ENCODE data around the gene USF2.

The USF2 gene

GRCh38 chr19:35247526-35248309 is 21.0 kb upstream of the USF2 start:
- no peak overlapping the region for H3K4me3 ChIP-seq (ENCODE audit: low read depth, low read length)
- no peak for DNase-seq (ENCODE audit: low read depth)
- TF ChIP-seq, protein P1, sequence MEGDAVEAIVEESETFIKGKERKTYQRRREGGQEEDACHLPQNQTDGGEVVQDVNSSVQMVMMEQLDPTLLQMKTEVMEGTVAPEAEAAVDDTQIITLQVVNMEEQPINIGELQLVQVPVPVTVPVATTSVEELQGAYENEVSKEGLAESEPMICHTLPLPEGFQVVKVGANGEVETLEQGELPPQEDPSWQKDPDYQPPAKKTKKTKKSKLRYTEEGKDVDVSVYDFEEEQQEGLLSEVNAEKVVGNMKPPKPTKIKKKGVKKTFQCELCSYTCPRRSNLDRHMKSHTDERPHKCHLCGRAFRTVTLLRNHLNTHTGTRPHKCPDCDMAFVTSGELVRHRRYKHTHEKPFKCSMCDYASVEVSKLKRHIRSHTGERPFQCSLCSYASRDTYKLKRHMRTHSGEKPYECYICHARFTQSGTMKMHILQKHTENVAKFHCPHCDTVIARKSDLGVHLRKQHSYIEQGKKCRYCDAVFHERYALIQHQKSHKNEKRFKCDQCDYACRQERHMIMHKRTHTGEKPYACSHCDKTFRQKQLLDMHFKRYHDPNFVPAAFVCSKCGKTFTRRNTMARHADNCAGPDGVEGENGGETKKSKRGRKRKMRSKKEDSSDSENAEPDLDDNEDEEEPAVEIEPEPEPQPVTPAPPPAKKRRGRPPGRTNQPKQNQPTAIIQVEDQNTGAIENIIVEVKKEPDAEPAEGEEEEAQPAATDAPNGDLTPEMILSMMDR (conservative IDR thresholded peaks at IDR 0.05; ENCODE audit: low read depth, low read length): no peak

DNA sequence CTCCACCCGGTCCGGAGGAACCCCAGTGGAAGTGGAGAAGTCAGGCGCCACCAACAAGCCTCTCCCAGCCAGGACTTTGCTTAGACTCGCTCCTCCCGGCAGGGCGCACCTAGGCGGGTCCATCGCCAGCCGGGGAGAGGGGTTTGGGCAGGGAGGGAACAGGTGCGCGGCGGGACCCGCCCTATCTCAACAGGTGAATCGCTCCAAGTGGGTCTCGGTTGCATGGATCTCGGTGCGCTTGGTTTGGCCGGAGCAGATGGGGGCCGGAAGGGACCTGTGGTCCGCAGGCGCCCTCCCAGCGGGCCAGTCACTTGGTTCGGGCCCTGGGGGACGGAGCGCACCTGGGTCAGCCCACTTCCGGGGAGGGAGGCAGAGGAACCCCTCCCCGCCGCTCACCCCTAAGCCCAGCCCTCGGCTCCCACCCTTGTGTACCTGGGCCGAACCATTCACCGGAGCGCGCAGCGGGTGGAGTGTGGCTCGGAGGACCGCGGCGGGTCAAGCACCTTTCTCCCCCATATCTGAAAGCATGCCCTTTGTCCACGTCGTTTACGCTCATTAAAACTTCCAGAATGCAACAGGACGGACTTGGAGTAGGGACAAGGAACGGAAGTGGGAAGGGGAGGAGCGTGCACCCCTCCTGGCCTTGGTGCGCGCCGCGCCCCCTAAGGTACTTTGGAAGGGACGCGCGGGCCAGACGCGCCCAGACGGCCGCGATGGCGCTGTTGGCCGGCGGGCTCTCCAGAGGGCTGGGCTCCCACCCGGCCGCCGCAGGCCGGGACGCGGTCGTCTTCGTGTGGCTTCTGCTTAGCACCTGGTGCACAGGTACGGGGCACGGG is 20.2 kb upstream of the USF2 start, which contains the start of gene LSR:
TSS of gene LSR (plus strand) at position 693 of the 836 bp plus-strand sequence. CDS start at position 714, 21 bp downstream.
- DNase-seq (ENCODE audit: low read depth): no peak
- TF ChIP-seq, protein P1 (conservative IDR thresholded peaks at IDR 0.05; ENCODE audit: low read depth, low read length): no peak
- no peak within 1 kb of the TSS for H3K4me3 ChIP-seq (ENCODE audit: low read depth, low read length)

DNA sequence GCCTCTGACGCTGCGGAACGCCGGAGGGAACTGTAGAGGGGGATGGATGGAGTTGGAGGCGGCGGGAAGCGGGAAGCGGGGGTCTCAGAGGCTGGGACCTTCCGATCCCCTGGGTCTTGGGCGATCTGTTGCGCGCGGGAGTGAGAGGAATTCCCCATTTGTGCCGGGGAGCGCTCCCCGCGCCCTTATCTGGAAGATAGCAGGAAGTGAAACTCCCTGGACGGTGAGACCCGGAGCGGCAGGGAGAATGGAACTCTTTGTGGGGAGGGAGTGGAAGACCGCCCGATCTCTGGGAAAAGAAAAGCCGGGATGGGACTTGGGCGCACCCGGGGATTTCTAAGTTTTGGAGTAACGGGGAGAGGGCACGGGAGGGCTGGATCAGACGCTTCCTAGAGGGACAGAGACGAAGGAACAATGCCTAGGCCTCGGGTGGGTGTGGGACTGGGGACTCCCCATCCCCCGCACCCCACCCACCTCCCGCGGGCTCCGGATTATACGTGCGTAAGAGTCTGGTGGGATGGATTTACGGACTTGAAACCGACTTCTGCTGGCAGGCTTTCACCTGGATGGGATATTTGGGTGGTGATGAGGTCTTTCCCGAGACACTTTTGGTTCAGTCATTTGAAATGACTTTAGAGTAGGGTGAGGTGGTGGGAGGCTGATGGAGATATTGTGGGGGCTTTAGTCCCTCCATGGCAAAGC is 19.5 kb upstream of the USF2 start:
- TF ChIP-seq, protein P1 (conservative IDR thresholded peaks at IDR 0.05; ENCODE audit: low read depth, low read length): no peak
- no peak for DNase-seq (ENCODE audit: low read depth)
- H3K4me3 ChIP-seq (ENCODE audit: low read depth, low read length): no peak overlapping the region

- no peak for DNase-seq (ENCODE audit: low read depth)
- no peak overlapping the region for H3K4me3 ChIP-seq (ENCODE audit: low read depth, low read length)
- TF ChIP-seq, protein P1 (conservative IDR thresholded peaks at IDR 0.05; ENCODE audit: low read depth, low read length): no peak
These were observed 18.7 kb upstream of the USF2 start for GRCh38 chr19:35249848-35250711.

GRCh38 chr19:35251456-35251855 is 17.3 kb upstream of the USF2 start:
- DNase-seq (ENCODE audit: low read depth): no peak
- TF ChIP-seq, protein P1 (conservative IDR thresholded peaks at IDR 0.05; ENCODE audit: low read depth, low read length): no peak
- no peak overlapping the region for H3K4me3 ChIP-seq (ENCODE audit: low read depth, low read length)

All from choroid plexus epithelial cell (primary cell).